Subcutaneous adipose tissue (tissue), 4 donors: ENCODE data around the gene FYB2. TPM values are rescaled to one million over a fixed set of nuclear protein-coding genes. Genes with fewer than 3 reads are reported as not detected.

Experiments used
- CTCF ChIP-seq: fragments of 450-650 bp; IDR thresholded peaks from one replicate; pipeline ENCODE4 v1.5.1; 2016; ENCODE audit warnings: low read depth, mild to moderate bottlenecking, control low read depth, antibody characterized with exemption, moderate library complexity
- total RNA-seq, 4 donors: library from RNA; depleted of rRNA; stranded (reverse); fragments of >200 nt; gene quantifications; one replicate each; pipeline ENCODE4 v1.1.0, GENCODE V29; 2016

Gene FYB2
- total RNA-seq, 4 donors from 2014 or later = not detected

DNA sequence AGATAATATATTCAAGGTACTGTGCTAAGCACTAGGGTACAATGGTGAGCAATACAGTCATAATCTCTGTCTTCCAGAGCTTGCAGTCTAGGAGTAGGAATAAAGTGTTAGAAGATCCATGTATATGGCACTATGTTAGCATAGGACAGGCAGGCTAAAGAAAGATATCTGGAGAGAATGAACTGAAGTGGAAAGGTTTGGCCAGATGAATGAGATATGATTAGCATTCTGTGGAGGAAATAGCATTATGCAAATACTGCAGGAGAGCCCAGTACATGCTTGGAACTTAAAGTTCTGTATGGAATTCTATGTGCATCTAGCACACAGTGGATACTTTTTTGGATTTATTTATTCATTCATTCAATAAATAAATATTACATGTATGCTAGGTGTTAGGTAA lies 40.1 kb upstream of the FYB2 start:
- no peak for TF ChIP-seq CTCF

- TF ChIP-seq CTCF = no peak
Measured at GRCh38 chr1:56856186-56856585, 37.0 kb upstream of the FYB2 start.

GRCh38 chr1:56855190-56855589 lies 36.0 kb upstream of the FYB2 start:
- no peak for TF ChIP-seq CTCF

- no peak for TF ChIP-seq CTCF
Measured at GRCh38 chr1:56854521-56855099, 35.4 kb upstream of the FYB2 start, which contains the start of gene C8A. C8A (plus strand) TSS chr1:56854797; CDS start chr1:56854902, 105 bp downstream.

DNA sequence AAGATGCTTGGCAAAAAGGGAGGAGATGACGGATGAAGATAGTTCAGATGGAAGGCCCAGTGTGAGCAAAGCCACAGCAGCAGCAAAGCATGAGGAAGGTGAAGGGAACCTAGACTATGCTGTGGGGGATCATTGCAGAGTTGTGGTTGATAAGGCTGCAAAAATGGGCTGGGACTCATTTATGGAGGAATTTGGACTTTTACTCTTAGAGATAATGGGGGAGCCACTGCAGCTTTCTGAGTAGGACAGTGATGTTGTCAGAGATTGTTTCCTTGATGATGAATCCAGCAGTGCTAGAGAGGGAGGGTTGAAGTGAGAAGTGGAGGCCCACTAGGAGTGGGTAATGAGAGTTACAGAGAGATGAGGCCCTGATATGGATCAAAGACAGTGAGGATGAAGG lies 33.3 kb upstream of the FYB2 start:
- no peak for TF ChIP-seq CTCF

- TF ChIP-seq CTCF = no peak
Measured at GRCh38 chr1:56850922-56851321, 31.7 kb upstream of the FYB2 start.

DNA sequence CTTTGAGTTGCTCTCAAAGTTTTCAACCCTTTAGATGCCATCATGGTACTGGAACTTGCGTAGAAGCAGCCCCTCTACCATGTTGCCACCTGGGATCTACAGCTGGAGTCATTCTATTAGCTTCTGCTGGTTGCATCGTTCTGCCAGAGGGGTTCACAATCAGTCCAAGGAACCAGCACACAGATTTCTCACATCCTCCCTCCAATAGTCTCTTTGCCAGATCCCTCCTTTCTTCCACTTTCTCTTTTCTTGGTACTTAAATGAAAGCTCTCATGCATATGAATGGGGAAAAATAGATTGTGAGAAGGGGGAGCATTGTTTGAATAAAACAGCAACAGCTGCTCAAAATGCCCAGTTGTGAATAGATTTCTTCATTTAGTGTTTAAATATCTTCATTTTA lies 31.2 kb upstream of the FYB2 start:
- TF ChIP-seq CTCF = no peak
